Psoas muscle (tissue), 8 donors: ENCODE results near the gene MXI1. TPM values are rescaled to one million over a fixed set of nuclear protein-coding genes. Genes with fewer than 3 reads are reported as not detected.

Experiments
- ATAC-seq, 4 donors: fragments of 200-7000 bp; cut with Tn5 transposase; one replicate each; pipeline ENCODE4 v1.9.1; 2020; ENCODE audit warnings: moderate library complexity in 3 of 4, mild to moderate bottlenecking in 2 of 4
- DNase-seq, 2 donors: peaks; one replicate each; pipeline ENCODE4 v3.0.0-alpha.2; 2020
- H3K27ac ChIP-seq: fragments of 200-600 bp; one replicate; pipeline ENCODE4 v1.8.0; 2022
- H3K27me3 ChIP-seq, 3 donors: fragments of 200-600 bp in 1 of 3; one replicate each; pipeline versions ENCODE4 v1.6.1 to v1.8.0; 2013 to 2022; ENCODE audit warnings: low read length in 2 of 3, mild to moderate bottlenecking in 2 of 3, moderate library complexity in 1 of 3; ENCODE audit not compliant: insufficient read depth in 3 of 3
- H3K36me3 ChIP-seq, 2 donors: fragments of 200-600 bp in 1 of 2; one replicate each; pipeline versions ENCODE4 v1.6.1 to v1.8.0; 2013 to 2022; ENCODE audit warnings: low read depth in 1 of 2, mild to moderate bottlenecking in 1 of 2, moderate library complexity in 1 of 2; ENCODE audit not compliant: insufficient read depth in 1 of 2
- H3K4me1 ChIP-seq: fragments of 200-600 bp; one replicate; pipeline ENCODE4 v1.8.0; 2022
- H3K4me3 ChIP-seq: fragments of 200-600 bp; one replicate; pipeline ENCODE4 v1.8.0; 2022; ENCODE audit warnings: mild to moderate bottlenecking
- H3K9me3 ChIP-seq: fragments of 200-600 bp; one replicate; pipeline ENCODE4 v1.8.0; 2022
- WGBS, 3 donors: extraction: QIAGEN DNeasy Blood & Tissue Kit; methylation state at CpG; one replicate each; pipeline versions ENCODE4 v1.1.6 to v1.1.7; 2013; 5-methylcytosine and 5-hydroxymethylcytosine counted together
- intact Hi-C, 2 donors: fragments of 100-400 bp; cut with DNase I; formaldehyde crosslinking; loops; one replicate each; pipeline versions ENCODE4 v1.11.0 to v1.14.2; 2022
- polyA plus RNA-seq, 3 donors: library from polyadenylated mRNA; stranded (reverse); fragments of 200-250 nt; gene quantifications; one replicate each; pipeline ENCODE4 v1.2.3, GENCODE V29; 2013
- total RNA-seq, 4 donors: library from RNA; stranded (reverse); fragmentation: NEBNext Ultra II Directional in 2 of 4; extraction: Animal tissue kit (Norgen Biotek cat#: 25700) in 2 of 4; gene quantifications; one replicate each; pipeline versions ENCODE4 v1.2.1 to v1.2.4, GENCODE V29; 2021 to 2023
- TF ChIP-seq, protein P1 (sequence below): fragments of 200-600 bp; IDR thresholded peaks from one replicate; pipeline ENCODE4 v1.8.0; 2022; ENCODE audit warnings: antibody characterized with exemption
- donor health status: healthy with polysubstance abuse.
- donor health status: DM: no; HTN: no; CAD: no; lungs with moderate emphysema.
- donor health status: Bipolar disorder and iron deficiency.
- donor health status: healthy.
- donor health status: DM: yes; HTN: yes; CAD: no.
- donor health status: DM: no; HTN: no; CAD: no.
- donor health status: DM: no; HTN: no; CAD: no.
- donor health status: DM: yes; HTN: yes; CAD: no.

Gene MXI1
- total and polyA plus RNA-seq, 7 donors, result 5.5 to 50.3 (median 33.3) TPM

DNA sequence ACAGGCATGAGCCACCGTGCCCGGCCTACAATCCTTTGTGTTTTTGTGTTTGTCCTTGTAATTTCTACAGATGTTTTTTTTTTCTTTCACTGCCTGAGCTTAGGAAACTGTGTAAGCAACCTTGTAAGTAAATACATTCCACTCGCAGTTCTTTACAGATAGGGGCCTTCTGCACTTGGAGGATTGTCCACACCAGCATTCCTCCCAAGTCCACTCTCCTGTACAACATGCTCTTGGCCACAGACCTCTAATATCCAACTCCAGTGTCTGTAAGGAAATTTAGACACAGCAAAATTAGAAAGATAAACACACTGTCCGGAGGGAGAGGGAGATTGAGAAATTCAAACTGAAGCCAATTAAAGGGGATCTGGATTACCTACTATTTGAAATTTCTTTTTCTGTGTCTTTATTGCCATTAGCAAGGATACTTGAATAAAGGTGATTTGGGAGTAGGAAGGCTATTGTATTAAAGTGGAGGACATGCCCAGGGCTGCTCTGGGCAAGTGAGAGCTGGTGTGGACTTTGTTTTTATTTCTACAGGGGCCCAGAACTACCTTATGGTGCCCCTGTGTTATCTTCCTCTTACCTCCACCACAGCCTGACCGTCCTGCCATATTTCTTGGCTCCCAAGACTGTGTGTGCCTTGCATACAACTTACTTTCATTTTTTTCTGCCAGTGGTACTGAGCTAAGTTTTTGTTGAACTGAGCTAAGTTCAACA, 9.7 kb downstream of the MXI1 start:
- ATAC-seq (no peak), DNase-seq (no peak)
- intact Hi-C loops, result no loop called here
- Histone ChIP-seq H3K27ac (peak overlapping the region; percentile 32), H3K9me3 (no peaks in the 10 kb centered on the region), H3K4me1 (peaks cover 33% of the 10 kb centered on the region), H3K4me3 (no peak overlapping the region), H3K36me3 (no peaks in the 10 kb centered on the region), H3K27me3 (no peaks in the 10 kb centered on the region)
- 70 to 88% (median 74%) methylated on average over 5 of the region's 5 CpGs for WGBS, 3 donors
- TF ChIP-seq, protein P1, sequence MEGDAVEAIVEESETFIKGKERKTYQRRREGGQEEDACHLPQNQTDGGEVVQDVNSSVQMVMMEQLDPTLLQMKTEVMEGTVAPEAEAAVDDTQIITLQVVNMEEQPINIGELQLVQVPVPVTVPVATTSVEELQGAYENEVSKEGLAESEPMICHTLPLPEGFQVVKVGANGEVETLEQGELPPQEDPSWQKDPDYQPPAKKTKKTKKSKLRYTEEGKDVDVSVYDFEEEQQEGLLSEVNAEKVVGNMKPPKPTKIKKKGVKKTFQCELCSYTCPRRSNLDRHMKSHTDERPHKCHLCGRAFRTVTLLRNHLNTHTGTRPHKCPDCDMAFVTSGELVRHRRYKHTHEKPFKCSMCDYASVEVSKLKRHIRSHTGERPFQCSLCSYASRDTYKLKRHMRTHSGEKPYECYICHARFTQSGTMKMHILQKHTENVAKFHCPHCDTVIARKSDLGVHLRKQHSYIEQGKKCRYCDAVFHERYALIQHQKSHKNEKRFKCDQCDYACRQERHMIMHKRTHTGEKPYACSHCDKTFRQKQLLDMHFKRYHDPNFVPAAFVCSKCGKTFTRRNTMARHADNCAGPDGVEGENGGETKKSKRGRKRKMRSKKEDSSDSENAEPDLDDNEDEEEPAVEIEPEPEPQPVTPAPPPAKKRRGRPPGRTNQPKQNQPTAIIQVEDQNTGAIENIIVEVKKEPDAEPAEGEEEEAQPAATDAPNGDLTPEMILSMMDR, result no peak

DNA sequence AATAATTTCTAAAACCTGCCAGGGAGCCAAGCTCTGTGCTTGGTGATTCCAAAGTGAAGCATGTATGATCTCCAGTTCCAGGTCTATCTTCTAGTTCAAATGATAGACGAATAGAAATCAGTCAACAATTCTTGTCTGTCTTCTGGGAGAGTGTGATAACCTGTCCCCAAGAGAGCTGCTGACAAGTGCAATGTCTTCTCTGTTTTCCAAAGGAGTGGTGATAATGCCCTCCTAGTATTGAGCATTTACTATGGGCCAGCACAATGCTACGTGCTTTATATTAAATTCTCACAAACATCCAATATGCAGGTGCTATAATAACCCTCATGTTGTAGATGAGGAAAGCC, 10.2 kb downstream of the MXI1 start:
- no peak overlapping the region for H3K27ac ChIP-seq
- no peaks in the 10 kb centered on the region for H3K9me3 ChIP-seq
- H3K4me1 ChIP-seq, result peaks cover 34% of the 10 kb centered on the region
- no peak overlapping the region for H3K4me3 ChIP-seq
- no peaks in the 10 kb centered on the region for H3K36me3 ChIP-seq
- DNase-seq (no peak), ATAC-seq (no peak)
- intact Hi-C loops, result no loop called here
- 88 to 99% (median 94%) methylated on average over 2 of the region's 2 CpGs for WGBS, 3 donors
- TF ChIP-seq, protein P1, result no peak
- H3K27me3 ChIP-seq, result no peaks in the 10 kb centered on the region

DNA sequence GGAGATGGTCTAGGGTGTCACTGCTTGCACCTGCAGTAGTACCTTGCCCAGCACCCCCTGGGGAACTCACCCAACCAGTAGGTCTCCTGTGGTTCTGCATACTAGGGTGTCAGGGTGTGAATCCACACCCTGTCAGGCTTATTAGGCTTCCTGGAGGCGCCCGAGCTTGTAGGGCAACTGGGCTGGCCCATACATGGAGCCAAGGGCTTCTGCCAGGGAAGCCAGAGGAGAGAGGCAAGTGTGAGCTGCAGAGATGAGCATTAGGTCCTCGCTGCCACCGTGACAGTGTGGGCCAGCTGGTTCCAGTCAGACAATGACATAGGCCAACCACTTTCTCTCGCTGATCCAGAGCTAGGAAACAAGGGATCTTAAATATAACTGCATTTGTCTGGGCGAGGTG, 11.2 kb downstream of the MXI1 start:
- Histone ChIP-seq H3K4me1 (peaks cover 38% of the 10 kb centered on the region), H3K9me3 (no peaks in the 10 kb centered on the region), H3K27ac (no peak overlapping the region), H3K36me3 (no peaks in the 10 kb centered on the region), H3K4me3 (no peak overlapping the region), H3K27me3 (no peaks in the 10 kb centered on the region)
- TF ChIP-seq, protein P1, result no peak
- no peak for ATAC-seq
- WGBS, 3 donors, result 60 to 70% (median 61%) methylated on average over 6 of the region's 6 CpGs
- DNase-seq, result no peak
- intact Hi-C loops, result no loop called here

DNA sequence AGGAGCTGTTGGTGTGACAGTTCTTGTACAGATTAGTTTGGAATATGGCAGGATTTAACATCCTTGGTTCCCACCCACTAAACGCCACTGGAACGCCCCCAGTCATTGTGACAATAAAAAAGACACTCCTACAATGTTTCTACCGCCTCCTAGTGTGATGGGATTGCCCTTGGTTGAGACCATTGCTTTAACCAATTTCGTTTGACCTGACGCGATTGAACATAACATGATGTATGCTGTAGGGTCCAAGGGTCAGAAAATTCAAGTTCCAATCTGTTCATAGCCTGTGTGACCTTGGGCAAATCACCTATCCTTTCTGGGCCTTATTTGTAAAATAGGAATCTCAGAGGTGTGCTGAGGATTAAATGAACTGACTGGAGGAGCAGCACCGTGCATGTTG, 12.5 kb downstream of the MXI1 start:
- Histone ChIP-seq H3K4me3 (no peak overlapping the region), H3K9me3 (no peaks in the 10 kb centered on the region), H3K27me3 (no peaks in the 10 kb centered on the region), H3K27ac (peak overlapping the region; percentile 77), H3K36me3 (no peaks in the 10 kb centered on the region), H3K4me1 (peaks cover 38% of the 10 kb centered on the region)
- intact Hi-C loops, result no loop called here
- DNase-seq, result no peak
- WGBS, 3 donors, result 79 to 82% (median 81%) methylated on average over 7 of the region's 7 CpGs
- TF ChIP-seq, protein P1, result no peak
- no peak for ATAC-seq

DNA sequence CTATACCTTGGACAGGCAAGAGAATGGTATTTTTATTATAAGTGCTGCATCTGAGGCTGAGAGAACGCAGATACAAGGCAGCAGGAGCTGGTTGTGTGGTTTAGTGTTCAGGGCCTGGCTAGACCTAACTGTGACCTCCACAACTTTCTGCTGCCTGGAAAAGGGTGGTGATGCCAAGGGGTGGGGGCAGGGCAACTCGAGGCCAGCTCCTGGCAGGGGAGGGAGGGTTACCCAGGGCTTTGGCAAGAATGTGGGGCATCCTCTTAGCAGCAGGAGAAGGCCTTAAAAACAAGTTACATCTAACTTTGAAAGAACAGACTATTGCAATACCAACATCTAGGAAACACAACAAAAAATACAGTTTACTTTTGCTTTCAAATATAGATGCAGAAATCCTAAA, 13.0 kb downstream of the MXI1 start:
- peak overlapping the region; percentile 77 for H3K27ac ChIP-seq
- H3K4me1 ChIP-seq, result peaks cover 36% of the 10 kb centered on the region
- no peak overlapping the region for H3K4me3 ChIP-seq
- WGBS, 3 donors, result 26 to 45% (median 38%) methylated on average over 2 of the region's 2 CpGs
- H3K9me3 ChIP-seq, result no peaks in the 10 kb centered on the region
- ATAC-seq (no peak), DNase-seq (no peak)
- intact Hi-C loops, result no loop called here
- no peaks in the 10 kb centered on the region for H3K27me3 ChIP-seq
- TF ChIP-seq, protein P1, result no peak
- no peaks in the 10 kb centered on the region for H3K36me3 ChIP-seq
